Mesenteric fat pad (tissue), 1 donor: Measurements from ENCODE around the gene NTSR1. TPM values are rescaled to one million over a fixed set of nuclear protein-coding genes. Genes with fewer than 3 reads are reported as not detected.

Experiments
- DNase-seq: peaks from one replicate; pipeline ENCODE4 v3.0.0-alpha.2; 2020; ENCODE audit warnings: low spot score
- total RNA-seq: library from RNA; stranded (reverse); fragmentation: NEBNext Ultra II Directional; extraction: Animal tissue kit (Norgen Biotek cat#: 25700); gene quantifications from one replicate; pipeline ENCODE4 v1.2.1, GENCODE V29; 2021
- donor health status: DM: yes; HTN: yes; CAD: no.

Gene NTSR1
- total RNA-seq, 1 donor from 2014 or later = not detected

DNA sequence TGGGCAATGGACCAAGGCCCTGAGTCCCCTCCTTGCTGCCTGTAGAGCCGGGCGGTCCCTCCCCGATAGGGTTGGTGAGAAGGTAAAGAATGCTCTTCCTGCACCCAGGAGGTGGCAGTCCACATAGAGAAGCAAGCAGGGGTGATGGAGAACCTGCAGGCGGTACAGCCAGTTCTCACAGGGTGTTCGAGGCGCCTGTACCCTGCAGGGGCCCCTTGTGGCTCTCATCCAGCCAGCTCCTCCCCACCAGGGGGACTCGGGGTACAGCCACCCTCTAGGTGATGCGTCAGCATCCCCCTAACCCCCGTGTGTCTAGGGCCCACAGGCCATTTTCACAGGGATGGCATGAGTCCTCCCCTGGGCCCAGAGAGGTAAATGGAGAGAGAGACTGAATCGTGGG lies 103.1 kb downstream of the NTSR1 start:
- no peak for DNase-seq

Other genes starting within 250 kb of the NTSR1 start
- gene GATA5, start 232.8 kb upstream of the NTSR1 start, total RNA-seq = 0.19 TPM
- 44.4 TPM for gene SLCO4A1, start 66.3 kb upstream of the NTSR1 start, total RNA-seq
- 7.2 TPM for gene MRGBP, start 87.6 kb downstream of the NTSR1 start, total RNA-seq
- gene OGFR, start 96.0 kb downstream of the NTSR1 start, total RNA-seq = 47.3 TPM
- 0.42 TPM for gene COL9A3, start 108.2 kb downstream of the NTSR1 start, total RNA-seq
- 10.1 TPM for gene TCFL5, start 153.0 kb downstream of the NTSR1 start, total RNA-seq
- 39.0 TPM for gene DIDO1, start 217.7 kb downstream of the NTSR1 start, total RNA-seq
- gene GID8, start 229.3 kb downstream of the NTSR1 start, total RNA-seq = 22.6 TPM
- 12.7 TPM for gene SLC17A9, start 243.9 kb downstream of the NTSR1 start, total RNA-seq